Activated T-cell treated with anti-CD3 and anti-CD28 coated beads, Interleukin-2, amount 50 U/mL, for 1 hour (primary cell): ENCODE measurements around the gene PHOSPHO1.
"Not testable (repeated sequence)": the region's sequence is repeated elsewhere in the genome, so short reads cannot be mapped to it uniquely, and the experiment has no call there.

ENCODE experiments used
- DNase-seq: peaks from one replicate; pipeline ENCODE4 v3.0.0-alpha.2; 2020

Gene PHOSPHO1

GRCh38 chr17:49191409-49191916, 39.1 kb downstream of the PHOSPHO1 start:
- no peak for DNase-seq

- no peak for DNase-seq
These were observed 39.7 kb downstream of the PHOSPHO1 start for GRCh38 chr17:49190932-49191331.

GRCh38 chr17:49187301-49187700, 43.3 kb downstream of the PHOSPHO1 start:
- DNase-seq, result no peak

- DNase-seq, result not testable (repeated sequence)
These were observed 45.2 kb downstream of the PHOSPHO1 start for GRCh38 chr17:49185381-49185780.

GRCh38 chr17:49184522-49184921, 46.1 kb downstream of the PHOSPHO1 start:
- not testable (repeated sequence) for DNase-seq

- DNase-seq, result no peak
These were observed 46.8 kb downstream of the PHOSPHO1 start for GRCh38 chr17:49183801-49184200.

GRCh38 chr17:49183341-49183740, 47.2 kb downstream of the PHOSPHO1 start:
- no peak for DNase-seq

- no peak for DNase-seq
These were observed 49.5 kb downstream of the PHOSPHO1 start for GRCh38 chr17:49180998-49181635.

- peak; percentile 71 for DNase-seq
These were observed 50.3 kb downstream of the PHOSPHO1 start for GRCh38 chr17:49180303-49180702.

GRCh38 chr17:49175978-49176377, 54.6 kb downstream of the PHOSPHO1 start:
- not testable (repeated sequence) for DNase-seq
